Left renal pelvis (tissue), 4 donors: ENCODE results near the gene CRIP3. TPM values are rescaled to one million over a fixed set of nuclear protein-coding genes. Genes with fewer than 3 reads are reported as not detected.
"Not testable (repeated sequence)": the region's sequence is repeated elsewhere in the genome, so short reads cannot be mapped to it uniquely, and the experiment has no call there.

Experiments used
- DNase-seq, 4 donors: peaks; one replicate each; pipeline ENCODE4 v3.0.0-alpha.2; 2013; ENCODE audit warnings: low read depth in 4 of 4, low spot score in 3 of 4
- polyA plus RNA-seq, 4 donors: library from polyadenylated mRNA; unstranded; fragments of 120-200 nt; gene quantifications; one replicate each; pipeline ENCODE4 v1.2.1, GENCODE V29; 2013; ENCODE audit not compliant: insufficient read length in 4 of 4

Gene CRIP3, protein sequence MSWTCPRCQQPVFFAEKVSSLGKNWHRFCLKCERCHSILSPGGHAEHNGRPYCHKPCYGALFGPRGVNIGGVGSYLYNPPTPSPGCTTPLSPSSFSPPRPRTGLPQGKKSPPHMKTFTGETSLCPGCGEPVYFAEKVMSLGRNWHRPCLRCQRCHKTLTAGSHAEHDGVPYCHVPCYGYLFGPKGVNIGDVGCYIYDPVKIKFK
- 1 to 10 TPM; 2.4 to 8.1 (median 4.0) TPM for polyA plus RNA-seq

DNA sequence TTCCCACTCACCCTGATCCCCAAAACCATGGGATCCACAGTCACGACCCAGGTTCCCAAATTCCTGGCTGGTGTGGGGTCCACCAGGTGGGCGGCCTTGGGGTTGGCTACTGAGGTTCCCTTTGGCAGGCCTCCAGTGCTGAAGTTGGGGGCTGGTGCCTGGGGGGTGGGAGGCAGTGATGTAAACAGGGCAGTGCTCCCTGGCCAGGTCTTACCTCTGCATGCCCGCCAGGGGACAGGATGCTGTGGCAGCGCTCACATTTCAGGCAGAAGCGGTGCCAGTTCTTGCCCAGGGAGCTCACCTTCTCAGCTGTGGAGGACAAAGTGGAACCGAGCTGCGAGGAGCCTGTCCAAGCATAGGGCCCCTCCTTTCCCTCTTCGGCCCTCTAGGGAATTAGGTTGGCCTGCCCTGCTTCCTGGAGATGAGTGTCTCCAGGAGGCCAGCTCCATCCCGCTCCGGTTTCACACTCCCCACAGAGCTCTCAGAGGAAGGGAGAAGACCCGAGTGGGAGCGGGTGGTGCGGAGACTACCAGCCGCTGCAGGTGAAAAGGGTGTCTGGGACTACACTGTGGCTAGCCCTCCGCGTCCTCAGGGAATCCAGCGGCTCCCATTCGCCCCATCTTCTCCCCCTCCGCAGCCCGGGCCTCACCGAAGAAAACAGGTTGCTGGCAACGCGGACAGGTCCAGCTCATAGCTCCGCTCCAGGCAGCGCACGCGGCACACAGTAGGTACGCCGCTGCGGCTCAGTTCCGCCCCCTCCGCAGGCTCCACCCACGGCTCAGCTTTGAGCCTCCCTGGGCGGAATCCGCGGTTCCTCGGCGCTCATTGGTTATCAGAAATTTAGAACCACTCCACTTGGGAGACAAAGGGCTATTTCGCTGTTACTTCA lies at the start of gene CRIP3:
TSS of gene CRIP3 (minus strand) at position 726 of the 889 bp plus-strand sequence. CDS start at position 692, 34 bp downstream.
- DNase-seq = peak in 1 of 4 donors; percentile 4

DNA sequence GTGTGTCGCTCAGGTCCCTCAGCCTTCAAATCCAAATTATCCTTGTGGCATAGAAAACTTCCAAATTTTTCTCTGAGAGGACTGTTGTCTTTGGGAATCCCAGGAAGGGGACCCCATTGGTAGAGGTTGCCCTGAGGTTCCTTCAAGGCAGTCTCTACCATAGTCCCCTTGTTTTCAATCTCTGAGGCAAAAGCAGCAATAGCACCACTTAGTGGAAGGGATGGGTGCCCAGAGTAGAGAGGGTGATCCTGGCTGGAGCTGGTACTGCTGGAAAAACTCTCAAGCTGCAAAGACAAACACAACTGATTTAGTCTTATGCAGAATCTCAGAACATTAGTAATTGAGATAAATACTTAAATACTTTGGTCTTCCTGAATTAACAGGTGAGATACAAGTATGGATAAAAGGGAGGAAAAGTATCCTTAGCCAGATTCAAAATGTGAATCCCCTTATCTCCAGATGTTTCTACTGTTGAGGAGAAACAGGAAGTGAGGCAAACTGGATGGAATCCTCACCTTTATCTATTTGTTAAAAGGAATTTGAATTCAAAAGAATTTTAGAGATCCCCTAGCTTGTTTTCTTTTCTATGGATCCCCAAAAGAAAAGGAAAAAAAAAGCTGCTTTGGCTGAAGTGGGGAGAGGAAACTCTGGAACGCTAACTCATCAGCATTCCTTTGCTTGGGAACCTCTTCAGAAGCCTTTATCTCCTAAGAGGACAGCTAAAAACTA lies 47.4 kb upstream of the CRIP3 start:
- DNase-seq = no peak

DNA sequence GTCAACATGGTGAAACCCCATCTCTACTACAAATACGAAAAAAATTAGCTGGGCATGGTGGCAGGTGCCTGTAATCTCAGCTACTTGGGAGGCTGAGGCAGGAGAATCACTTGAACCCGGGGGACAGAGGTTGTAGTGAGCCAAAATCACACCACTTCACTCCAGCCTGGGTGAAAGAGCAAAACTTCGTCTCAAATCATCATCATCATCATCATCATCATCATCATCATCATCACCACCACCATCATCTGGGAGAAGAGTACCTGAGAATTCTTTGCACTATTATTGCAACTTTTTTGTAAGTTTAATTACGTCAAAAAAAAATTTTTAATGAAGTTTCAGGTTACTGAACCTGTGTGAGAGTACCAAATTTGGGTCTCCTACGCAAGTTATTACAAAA lies 43.3 kb upstream of the CRIP3 start:
- not testable (repeated sequence) for DNase-seq

DNA sequence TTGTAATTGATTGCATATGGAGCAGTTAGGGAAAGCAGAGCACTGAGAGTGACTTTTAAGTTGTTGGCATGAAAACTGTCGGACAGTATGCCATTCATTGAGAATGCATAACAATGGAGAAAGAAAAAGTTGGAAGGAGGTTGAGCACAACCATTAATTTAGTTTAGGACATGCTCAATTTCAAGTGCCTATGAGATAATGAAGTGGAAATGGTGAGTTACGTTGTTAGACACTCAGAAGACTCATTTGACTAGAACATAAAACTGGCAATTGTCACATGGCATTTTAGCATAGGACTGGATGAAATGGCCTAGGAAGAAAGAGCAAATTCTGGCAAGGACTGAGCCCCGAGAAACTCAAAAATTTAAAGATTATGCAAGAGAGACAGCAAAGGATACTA lies 38.8 kb upstream of the CRIP3 start:
- DNase-seq = no peak

DNA sequence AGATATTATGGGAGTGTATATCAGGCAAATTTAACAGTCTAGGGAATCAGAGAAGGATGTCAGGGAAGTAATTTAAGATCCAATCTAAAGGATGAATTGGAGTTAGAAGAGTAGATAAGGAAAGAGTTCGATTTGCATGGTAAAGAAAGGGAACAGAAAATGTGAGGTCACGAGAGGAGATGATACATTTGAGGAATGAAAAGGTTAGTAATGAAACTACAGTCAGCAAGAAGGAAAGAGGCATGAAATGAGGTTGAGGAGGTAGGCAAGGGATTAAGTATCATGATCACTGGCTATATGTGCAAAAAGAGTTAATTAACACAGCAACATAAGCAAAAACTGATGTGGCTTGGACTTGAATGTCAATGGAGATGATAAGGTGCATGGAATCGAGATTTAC lies 38.4 kb upstream of the CRIP3 start:
- DNase-seq = no peak

DNA sequence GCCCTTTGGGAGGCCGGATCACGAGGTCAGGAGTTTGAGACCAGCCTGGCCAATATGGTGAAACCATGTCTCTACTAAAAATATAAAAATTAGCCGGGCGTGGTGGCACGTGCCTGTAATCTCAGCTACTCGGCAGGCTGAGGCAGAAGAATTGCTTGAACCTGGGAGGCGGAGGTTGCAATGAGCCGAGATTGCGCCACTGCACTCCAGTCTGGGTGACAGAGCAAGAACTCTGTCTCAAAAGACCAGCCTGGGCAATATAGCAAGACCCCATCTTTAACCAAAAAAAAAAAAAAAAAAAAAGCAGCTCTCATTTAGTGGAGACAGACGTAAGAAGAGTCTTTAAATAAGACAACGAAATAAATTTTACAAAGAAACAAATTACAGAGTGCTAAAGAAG lies 37.6 kb upstream of the CRIP3 start:
- not testable (repeated sequence) for DNase-seq

DNA sequence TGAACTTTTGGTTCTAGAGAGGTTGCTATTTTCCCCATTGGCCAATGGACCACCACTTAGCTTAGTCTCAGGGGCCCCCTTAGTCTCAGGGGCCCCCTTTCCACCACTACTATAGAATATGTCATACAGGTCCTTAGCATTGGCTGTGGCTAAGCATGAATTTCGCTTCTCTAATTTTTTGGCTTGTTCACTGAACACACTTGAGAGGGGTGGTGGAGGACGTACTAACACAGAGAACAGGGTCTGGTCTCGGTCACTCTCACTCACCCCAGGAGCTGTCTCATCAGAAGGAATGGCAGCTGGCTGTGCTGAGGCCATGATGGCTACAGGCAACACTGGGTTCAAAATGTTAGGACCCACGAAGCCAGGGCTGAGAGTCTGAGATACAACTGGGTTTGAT lies 30.5 kb upstream of the CRIP3 start:
- no peak for DNase-seq

DNA sequence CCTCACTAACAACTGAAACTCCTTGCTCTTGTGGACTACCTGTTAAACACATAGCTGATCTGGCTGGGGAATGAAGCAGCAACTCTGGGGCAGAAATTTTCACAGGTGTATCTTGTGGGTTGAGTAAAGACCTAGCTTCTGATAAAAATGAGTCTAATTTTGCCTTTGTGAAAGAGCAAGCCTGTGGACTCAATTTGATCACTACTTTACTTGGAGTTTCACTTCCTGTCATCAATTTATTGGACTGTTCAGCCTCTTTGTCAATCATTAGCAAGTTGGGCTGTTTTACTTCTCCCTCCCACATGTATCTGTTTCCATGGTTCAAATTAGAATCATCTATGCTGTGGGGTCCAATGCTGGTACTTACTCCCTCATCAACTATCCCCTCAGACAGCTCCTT lies 29.6 kb upstream of the CRIP3 start:
- no peak for DNase-seq

DNA sequence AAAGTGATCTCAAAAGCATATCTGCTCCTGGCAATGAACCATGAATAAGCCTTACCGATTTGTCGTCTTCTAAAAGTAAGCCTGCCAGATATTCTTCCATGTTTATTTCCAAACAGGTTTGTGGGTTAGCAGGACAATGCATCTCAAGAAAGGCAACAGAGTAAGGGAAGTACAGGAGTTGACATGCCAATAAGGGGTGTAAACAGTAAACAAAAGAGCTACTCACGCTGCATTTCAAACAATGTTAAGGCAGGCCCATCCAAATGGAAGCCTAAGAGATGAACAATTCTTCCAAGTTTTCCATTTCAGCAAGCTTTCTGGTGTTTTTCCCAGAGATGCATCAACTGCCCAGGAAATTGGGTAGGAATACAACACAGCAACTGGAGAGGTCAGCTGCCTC lies 27.8 kb upstream of the CRIP3 start:
- no peak for DNase-seq

DNA sequence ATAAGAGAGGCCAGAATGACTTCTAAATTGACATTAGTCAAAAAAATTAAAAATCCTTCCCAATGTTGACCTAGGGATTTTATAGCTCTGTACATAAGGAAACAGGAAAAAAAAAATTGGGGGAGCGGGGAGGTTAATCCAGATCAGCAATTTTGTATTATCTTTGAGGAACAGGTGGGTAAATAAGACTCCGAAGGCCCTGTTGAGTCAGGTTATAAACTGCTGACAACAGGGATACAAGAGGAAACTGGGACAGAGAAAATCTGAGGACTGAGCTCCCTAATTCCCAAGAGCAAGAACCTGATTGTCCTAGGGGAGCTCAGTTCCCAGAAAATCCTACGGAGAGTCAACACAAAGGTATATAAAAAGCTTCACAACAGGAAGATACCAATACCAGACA lies 26.8 kb upstream of the CRIP3 start:
- no peak for DNase-seq

DNA sequence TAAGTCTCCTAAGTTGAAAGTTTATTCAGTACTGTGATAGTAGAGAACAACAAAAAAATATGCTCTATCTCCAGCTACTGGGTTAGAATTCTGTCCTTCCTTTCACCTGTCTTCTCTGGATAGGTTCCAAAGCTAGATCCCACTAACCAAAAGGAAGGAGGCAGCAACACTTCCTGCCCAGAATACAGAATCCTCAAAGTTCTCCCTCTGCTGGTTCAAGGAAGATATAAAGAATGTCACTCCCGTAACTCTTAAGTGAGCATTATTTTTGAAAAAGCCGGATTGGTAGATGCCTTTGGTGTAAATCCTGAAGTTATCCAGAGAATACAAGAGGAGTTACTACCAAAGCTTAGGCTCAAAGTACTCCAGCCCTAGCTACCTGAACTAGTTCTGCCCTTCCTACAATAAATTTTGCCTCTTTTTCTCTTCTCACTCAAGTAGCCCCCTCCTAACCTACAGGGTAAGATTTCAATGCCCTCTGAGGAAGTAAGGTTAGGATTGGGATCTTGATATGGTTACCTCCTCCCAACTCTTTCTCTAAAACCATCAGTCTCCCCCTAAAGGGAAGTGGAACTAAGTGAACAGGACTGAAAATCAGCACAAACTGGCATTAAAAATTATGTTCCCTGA lies 26.0 kb upstream of the CRIP3 start:
- DNase-seq = peak; percentile 12 to 46 (median 28)

DNA sequence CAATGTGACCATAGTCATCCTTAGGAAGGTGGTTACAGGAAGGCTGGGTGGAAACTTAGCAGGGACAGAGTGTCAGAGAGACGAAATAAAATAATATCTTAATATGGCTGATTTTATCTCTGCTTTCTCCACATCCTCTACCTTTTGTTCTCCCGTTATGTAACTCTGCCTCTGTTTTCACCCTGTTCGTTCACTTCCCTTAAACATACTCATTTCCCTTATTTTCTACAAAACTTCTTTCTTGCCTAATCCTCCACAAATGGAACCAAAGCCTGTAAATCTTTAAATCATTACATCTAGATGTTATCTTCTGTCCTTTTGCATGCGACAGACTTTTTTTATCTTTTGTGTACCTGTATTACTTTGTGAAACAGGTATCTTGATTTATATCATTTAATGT lies 23.3 kb upstream of the CRIP3 start:
- no peak for DNase-seq

DNA sequence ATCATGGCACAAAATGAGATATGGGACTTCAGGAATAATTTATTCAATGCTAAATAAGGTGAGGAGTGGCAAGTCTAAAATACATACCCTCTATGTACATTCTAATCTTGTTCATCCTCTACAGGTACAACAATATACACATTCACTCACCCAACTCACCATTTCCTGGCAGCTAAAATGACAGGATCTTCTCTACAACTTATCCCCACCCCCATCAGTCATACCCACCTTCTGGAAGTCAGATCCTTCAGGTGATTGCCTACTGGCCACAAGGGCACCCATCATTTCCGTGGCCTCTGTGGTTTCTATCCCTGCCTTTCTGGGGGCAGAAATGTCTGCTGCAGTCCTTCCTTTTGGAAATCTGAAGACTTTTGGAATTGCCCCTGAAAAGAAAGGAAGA lies 22.8 kb upstream of the CRIP3 start:
- no peak for DNase-seq

DNA sequence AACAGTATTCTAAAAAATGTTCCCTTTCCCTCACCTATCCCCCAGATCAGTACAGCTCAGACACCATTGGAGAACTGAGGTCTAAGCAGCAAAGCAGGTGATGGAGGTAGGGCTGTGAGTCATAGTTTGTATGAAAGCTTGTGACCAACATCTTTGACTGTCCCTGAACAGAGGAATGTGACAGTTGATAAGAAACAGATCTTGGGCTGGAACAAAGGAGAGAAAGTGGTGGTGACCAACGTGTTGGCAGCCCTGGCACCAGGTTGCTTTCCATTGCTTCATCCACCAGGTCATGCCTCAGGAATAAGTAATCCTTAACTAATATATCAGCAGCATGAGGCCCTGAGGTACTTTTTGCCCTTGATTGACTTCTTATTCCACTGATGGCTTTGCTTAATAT lies 19.9 kb upstream of the CRIP3 start:
- no peak for DNase-seq

DNA sequence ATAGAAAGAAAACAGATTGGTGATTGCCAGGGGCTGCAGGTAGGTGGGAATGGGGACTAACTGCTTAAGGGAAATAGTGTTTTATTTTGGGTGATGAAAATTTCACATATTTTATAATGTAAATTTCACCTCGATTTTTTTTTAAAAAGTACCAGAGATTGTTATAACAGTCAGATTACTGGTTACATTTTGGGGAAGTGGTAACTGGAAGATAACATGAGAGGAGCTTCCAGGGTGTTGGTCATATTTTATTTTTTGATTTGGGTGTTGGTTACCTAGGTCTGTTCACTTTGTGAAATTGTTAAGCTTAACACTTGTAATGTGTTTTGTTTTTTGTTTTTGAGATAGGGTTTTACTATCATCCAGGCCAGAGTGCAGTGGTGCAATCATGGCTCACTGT lies 17.2 kb upstream of the CRIP3 start:
- DNase-seq = no peak

DNA sequence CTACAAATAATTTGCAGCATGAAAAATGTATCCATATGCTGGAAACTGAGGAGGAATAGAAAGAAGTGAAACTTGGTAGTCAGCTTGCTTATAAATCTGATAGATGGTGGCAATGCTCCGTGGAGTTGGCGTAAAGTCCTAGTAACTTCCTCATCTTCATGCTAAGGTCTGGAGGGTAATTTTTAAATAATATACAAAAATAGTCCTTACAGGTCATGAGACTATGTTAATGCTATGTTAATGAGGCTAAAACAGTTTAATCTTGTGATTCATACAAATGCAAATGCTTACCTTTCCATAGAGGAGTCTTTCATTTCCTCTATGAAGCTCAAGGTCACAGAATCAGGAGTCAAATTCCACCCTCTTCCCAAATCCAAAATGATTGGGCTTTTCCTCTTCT lies 9.4 kb upstream of the CRIP3 start:
- DNase-seq = no peak

DNA sequence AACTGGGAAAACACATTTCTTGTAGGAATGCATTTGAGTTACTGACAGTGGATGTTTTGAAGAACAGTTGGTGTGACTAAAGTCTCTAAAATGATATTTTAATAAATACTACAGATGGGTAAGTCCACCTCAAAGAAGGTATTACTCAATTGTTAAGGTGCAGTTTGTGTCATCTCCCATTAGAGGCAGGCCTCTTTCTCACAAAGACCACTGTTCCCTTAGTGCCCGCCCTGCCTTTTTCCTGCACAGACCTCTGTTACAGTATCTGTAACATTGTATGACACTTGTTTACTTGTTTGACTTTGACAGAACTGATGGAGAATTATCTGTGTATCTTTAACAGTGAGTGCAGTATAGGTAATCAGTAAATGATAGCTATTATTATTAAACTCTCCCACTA lies 5.2 kb upstream of the CRIP3 start:
- no peak for DNase-seq

DNA sequence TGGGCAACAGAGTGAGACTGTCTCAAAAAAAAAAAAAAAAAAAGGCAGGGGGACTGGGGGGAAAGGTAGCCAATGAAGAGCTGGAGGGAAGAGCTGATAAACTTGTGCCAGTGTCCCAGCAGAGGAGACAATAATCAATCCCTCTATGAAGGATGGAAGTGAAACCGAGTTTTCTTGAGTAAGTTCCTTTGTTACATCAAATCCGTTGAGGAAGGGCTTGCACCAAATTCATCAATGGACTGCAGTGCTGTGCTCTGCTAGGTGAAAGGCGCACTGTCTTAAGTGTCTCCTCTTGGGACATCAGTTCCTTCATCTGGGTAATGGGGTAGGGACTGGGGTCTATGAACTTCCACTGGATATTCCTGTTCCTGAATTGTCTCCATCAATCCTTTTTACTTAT lies 3.0 kb upstream of the CRIP3 start:
- DNase-seq = no peak

DNA sequence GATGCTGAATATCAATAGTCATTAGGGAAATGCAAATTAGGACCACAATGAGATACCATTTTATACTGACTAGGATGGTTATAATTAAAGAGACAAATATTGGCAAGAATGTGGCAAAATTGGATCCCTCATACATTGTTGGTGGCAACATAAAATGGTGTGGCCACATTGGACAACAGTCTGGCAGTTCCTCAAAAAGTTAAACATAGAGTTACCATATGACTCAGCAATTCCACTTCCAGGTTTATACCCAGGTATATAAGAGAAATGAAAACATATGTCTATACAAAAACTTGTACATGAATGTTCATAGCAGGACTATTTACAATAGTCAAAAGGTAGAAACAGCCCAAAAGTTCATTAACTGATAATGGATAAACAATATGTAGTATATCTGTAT lies 2.0 kb upstream of the CRIP3 start:
- no peak for DNase-seq

DNA sequence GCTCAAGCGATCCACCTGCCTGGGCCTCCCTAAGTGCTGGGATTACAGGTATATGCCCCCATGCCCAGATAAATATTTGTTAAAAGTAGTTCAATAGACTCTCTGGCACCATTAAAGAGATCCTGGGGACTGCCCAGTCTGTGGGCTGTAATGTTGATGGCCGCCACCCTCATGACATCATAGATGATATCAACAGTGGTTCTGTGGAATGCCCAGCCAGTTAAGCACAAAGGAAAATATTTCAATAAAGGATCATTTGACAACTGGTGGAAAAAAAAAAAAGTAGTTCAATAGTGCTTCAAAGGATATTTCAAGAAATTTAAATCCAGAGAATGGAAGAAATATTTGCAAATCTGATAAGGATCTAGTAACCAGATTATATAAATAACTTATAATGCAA lies 1.5 kb upstream of the CRIP3 start:
- no peak for DNase-seq

DNA sequence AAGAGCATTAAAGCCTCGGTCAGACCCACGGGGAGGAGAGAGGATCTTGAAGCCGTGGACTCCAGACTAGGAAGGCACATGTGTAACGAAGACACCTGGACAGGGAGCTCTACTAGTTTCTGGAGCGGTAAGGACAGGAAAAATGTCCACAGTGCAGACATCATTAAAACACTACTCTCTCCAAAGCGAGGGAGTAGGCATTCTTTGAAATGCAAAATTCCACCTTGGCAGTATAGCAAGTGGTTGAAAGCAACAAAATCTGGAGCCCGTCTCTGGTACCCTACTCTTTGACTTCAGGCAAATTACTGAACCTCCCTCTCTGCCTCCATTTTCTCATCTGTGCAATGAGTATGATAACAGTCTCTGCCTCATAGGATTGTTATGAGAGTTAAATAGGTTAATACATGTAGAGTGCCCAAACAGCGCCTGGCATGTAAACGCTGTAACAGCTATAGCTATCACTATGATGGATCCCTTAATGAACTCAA lies 408 bp upstream of the CRIP3 start:
- DNase-seq = no peak
